ENCODE results near the gene IGFBP2. TPM values are rescaled to one million over a fixed set of nuclear protein-coding genes. Genes with fewer than 3 reads are reported as not detected.

Gene IGFBP2
- total and polyA plus RNA-seq, 12 donors, result 26.0 to 361 (median 109) TPM

GRCh38 chr2:216698293-216698692, 65.1 kb downstream of the IGFBP2 start:
- H3K36me3 ChIP-seq, result no peaks in the 10 kb centered on the region
- no peak for TF ChIP-seq CTCF (IDR thresholded peaks at IDR 0.05)
- H3K9me3 ChIP-seq, result no peaks in the 10 kb centered on the region
- H3K27me3 ChIP-seq, result peaks cover 0 to 77% (median 0%) of the 10 kb centered on the region in 7 donors
- peak overlapping the region in 6 of 10 donors; percentile 15 to 67 (median 38) for H3K27ac ChIP-seq
- no peak overlapping the region for H3K4me3 ChIP-seq
- H3K4me1 ChIP-seq, result peaks cover 10 to 81% (median 54%) of the 10 kb centered on the region in 9 donors
- WGBS, 2 donors, result 54 to 56% methylated on average over 6 of the region's 6 CpGs
- ATAC-seq, result no peak
- DNase-seq, result no peak
- intact Hi-C loops (cut with DNase I), result loop anchor here (2.0 to 10.0 kb wide), 20 partner anchors 74 to 1017 kb away; no protein-coding TSS in a partner anchor

- H3K27ac ChIP-seq, result peak overlapping the region in 6 of 10 donors; percentile 15 to 67 (median 38)
- H3K36me3 ChIP-seq, result no peaks in the 10 kb centered on the region
- peak in 1 of 2 donors; percentile 47 for DNase-seq
- H3K9me3 ChIP-seq, result no peaks in the 10 kb centered on the region
- 18 to 26% methylated on average over 5 of the region's 5 CpGs for WGBS, 2 donors
- peak in 7 of 8 donors; percentile 30 to 63 (median 48) for ATAC-seq
- H3K4me3 ChIP-seq, result no peak overlapping the region
- peaks cover 10 to 80% (median 48%) of the 10 kb centered on the region in 9 donors for H3K4me1 ChIP-seq
- intact Hi-C loops (cut with DNase I), result loop anchor here (2.0 to 10.0 kb wide), 20 partner anchors 73 to 1016 kb away; no protein-coding TSS in a partner anchor
- TF ChIP-seq CTCF (IDR thresholded peaks at IDR 0.05), result peak; percentile 43 to 83 (median 67)
- peaks cover 0 to 71% (median 0%) of the 10 kb centered on the region in 7 donors for H3K27me3 ChIP-seq
Measured at GRCh38 chr2:216698895-216699294, 65.7 kb downstream of the IGFBP2 start.

GRCh38 chr2:216700088-216700567, 66.9 kb downstream of the IGFBP2 start:
- WGBS, 2 donors, result 30 to 49% methylated on average over 7 of the region's 7 CpGs
- Histone ChIP-seq H3K4me3 (no peak overlapping the region), H3K4me1 (peaks cover 3 to 67% (median 36%) of the 10 kb centered on the region in 9 donors), H3K27me3 (peaks cover 0 to 59% (median 0%) of the 10 kb centered on the region in 7 donors), H3K36me3 (no peaks in the 10 kb centered on the region), H3K9me3 (no peaks in the 10 kb centered on the region), H3K27ac (peak overlapping the region in 7 of 10 donors; percentile 6 to 66 (median 29))
- DNase-seq (no peak), ATAC-seq (no peak)
- intact Hi-C loops (cut with DNase I), result loop anchor here in 3 of 10 donors (5.0 to 10.0 kb wide), 3 partner anchors 72 to 812 kb away; no protein-coding TSS in a partner anchor
- no peak for TF ChIP-seq CTCF (IDR thresholded peaks at IDR 0.05)

GRCh38 chr2:216700781-216701180, 67.6 kb downstream of the IGFBP2 start:
- no peak for DNase-seq
- 31 to 42% methylated on average over 5 of the region's 5 CpGs for WGBS, 2 donors

More at GRCh38 chr2:216700781-216701180, 67.6 kb downstream of the IGFBP2 start:
- Histone ChIP-seq H3K27me3 (peaks cover 0 to 52% (median 0%) of the 10 kb centered on the region in 7 donors), H3K9me3 (no peaks in the 10 kb centered on the region), H3K4me1 (peaks cover 3 to 61% (median 32%) of the 10 kb centered on the region in 9 donors), H3K4me3 (no peak overlapping the region), H3K36me3 (no peaks in the 10 kb centered on the region), H3K27ac (peak overlapping the region in 6 of 10 donors; percentile 18 to 66 (median 34))
- TF ChIP-seq CTCF (IDR thresholded peaks at IDR 0.05), result no peak
- peak in 1 of 8 donors; percentile 7 for ATAC-seq
- intact Hi-C loops (cut with DNase I), result loop anchor here in 3 of 10 donors (5.0 to 10.0 kb wide), 3 partner anchors 72 to 812 kb away; no protein-coding TSS in a partner anchor
